HT1080 (cell line): ENCODE results near the gene HYDIN. TPM values are rescaled to one million over a fixed set of nuclear protein-coding genes. Genes with fewer than 3 reads are reported as not detected.

ENCODE experiments used
- DNase-seq: peaks from one replicate; pipeline ENCODE4 v3.0.0-alpha.2; 2015; ENCODE audit warnings: low read depth
- small RNA-seq: library from RNA; depleted of rRNA; stranded (forward); fragments of <200 nt; gene quantifications from one replicate; pipeline ENCODE3, GENCODE V24; 2014
- total RNA-seq: library from RNA; depleted of rRNA; stranded (reverse); fragments of >200 nt; shearing (Covaris generic); gene quantifications from 2 replicates; pipeline ENCODE4 v1.2.3, GENCODE V29; 2014; rRNA removed

Gene HYDIN
- total RNA-seq, 1 experiment from 2014 or later, result 0.03 TPM

DNA sequence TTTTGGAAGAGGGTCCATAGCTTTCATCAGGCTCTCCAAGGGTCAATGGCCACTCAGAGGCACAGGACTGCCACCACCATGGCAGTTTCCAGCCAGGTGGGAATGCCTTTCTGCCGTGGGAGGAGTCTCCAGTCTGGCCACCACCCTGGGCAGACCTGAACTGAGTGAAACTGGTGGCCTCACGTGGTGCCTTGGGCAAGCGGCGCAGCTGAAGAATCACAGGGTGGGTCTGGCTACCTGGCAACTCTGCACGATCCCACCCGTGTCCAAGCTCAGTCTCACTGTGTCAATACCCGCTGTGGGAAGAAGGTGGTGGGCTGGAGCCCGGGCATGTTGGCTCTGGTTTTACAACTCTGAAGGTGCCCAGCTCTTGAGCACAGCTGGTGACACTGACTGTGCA, 461.4 kb downstream of the HYDIN start:
- no peak for DNase-seq

DNA sequence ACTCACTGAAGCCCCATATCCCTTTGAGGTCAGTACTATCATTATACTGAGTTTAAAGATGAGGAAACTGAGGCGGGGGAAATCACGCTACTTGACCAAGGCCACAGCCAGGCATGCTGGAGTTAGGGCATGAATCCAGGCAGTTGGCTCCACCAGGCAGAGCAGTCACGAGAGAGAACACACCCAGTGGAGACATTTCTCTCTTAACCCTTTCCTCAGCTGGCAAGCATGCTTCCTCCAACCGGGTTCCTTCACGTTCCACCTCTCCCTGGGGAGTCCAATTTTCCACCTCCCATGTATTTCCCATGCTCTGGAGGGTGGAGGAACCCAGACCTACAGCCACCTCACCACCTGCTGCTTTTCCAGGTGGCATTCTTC, 462.3 kb downstream of the HYDIN start:
- DNase-seq, result no peak

DNA sequence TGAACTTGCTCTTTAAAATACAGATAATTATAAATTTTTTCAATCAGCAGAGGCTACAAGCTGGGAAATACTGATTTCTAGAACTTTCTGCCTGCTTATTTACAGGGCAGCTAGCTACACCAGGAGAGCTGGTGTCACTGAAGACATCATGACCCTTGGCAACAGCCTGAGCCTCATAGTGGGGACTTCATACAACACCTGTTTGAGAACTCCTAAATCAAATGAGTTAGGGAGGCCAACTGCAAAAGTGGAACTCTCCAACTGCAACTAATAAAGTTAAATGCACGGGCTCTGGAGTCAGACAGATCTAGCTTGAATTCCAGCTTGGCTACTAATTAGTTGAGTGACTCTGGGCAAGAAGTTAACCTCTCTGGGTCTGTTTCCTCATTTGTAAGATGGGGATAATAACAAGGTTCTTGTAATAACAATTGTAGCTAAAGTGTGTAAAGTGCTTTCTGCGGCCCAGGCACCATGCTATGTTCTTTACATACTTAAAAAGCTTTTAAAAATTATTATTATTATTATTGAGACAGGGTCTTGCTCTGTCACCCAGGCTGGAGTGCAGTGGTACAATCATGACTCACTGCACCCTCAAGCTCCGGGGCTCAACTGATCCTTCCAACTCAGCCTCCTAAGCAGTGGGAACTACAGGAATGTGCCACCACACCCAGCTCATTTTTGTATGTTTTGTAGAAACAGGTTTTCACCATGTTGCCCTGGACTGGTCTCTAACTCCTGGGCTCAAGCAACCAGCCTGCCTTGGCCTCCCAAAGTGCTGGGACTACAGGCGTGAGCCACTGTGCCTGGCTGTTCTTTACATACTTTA, 462.9 kb downstream of the HYDIN start:
- peak; percentile 53 for DNase-seq

DNA sequence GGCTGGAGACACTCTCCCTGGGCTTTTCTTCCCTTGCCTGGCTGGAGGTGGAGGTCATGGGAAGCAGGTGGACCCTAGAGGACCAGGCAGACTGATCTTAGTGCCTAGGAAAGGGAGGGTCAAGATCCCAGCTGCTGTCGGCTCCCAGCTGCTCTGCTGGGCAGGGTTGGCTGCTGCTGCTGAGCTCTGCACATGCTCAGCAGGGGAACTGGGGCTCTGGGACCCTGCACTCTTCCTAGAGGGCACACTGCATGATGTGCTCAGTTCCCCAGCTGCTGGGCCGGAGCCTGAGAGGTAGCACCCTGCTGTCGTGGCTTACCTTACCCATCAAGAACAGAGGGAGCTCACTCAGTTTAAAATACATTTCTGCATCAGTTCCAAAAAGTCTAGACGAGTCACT, 463.9 kb downstream of the HYDIN start:
- no peak for DNase-seq

DNA sequence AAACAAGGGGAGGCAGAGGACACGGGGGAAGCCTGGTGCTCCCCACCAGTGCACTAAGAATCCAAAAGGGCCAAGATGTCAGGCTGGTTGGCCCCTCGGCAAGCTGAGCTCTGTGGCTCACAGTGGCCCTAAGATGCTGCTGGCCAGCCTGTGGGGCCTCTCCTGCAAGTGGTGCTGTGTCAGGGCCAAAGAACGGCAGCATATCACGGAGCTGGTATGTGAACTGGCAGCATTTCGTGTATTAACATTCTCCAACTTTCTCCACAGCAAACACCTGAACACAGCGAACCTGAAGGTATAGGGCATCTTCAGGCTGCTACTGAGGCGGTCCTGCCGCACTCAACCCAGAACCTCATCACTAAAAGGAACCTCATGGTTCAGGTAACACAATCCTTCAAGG, 464.3 kb downstream of the HYDIN start:
- DNase-seq, result no peak

DNA sequence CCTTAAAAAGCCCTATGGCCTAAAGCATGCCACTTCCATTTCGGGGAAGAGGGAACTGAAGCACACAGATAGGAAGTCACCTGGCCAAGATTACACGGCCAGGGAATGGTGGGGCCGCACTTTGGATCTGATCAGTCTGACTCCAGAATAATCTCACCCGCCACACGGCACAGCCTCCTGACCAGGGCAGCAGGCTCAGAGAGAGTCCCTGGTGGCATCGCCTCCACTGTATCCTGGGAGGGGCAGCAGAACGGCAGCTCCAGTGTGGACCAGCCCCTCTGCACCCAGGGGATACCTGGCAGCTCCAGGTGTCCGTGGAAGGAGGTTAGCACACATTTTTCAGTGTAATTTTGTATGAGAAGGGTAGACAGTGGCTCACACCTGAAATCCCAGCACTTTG, 465.0 kb downstream of the HYDIN start:
- DNase-seq, result no peak

DNA sequence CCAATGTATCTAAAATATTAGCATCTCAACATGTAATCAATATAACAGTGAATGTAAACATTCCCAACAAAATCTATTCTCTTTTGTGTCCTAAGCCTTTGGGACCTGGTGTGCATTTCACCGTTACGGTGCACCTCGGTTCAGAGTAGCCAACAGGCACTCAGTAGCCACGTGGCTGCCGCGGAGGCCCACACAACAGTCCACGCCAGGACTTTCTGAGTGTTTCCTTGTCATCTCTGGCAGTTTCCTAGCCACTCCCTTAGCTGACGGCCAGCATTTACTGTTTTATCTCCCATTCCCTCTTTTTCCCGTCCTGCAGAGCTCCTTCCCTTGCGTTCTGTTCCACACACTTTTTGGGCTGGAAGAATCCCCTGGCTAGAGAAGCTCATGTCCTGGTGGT, 465.9 kb downstream of the HYDIN start:
- DNase-seq, result no peak

DNA sequence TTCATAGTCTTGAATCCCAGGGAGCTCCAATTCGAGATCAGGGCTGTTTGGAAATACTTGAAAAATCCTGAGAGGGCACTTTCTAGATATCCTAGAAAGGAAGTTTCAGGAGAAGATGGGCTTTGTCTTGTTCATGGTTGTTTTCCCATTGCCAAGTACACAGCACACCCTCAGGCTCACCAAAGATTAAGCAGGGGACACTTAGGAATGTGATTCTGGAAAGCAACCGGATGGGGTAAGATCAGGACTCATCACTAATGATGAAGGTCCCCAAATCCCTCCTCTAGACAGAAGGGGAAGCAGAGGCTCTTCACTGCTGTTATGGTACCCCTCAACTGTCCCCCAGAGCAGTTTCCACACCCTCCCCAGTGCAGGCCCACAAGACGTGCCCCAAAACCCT, 470.3 kb downstream of the HYDIN start:
- no peak for DNase-seq

DNA sequence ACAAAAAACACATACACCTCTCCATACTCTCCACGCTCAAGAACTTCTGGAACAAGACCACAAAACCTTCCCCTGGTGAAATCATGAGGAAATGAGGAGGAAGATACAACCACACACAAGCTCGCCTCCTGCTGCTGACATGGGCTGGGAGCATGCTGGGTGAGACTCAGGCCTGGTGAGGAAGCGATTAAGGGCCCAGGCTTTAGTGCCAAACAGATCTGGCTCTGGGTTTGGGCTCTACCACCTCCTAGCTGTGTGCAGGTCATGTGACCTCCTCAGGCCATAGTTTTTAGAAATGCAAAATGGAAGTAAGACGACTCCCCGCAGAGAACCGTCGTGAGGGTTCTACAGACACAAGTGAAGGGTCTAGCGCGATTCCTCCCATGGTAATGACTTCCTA, 470.9 kb downstream of the HYDIN start:
- no peak for DNase-seq

DNA sequence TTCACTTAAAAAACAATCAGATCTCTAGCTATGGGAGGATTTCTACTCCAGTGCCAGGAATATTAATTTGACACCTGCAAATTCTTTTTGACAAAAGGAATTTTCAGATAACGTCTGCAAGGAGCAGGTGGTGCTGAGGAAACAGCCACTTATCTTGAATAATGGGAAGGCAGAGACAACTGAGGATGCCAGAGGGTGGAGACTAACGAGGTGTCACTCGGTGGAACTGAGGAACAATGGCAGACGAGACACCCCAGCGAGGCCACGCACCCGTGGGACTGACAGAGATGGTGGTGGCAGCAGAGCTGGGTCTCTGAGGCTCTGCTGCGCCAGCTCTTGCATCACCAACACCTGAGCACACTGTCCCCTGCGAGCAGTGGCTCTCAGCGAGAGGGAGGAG, 471.7 kb downstream of the HYDIN start:
- no peak for DNase-seq

Small RNA genes within 50 kb of the gene (small RNA-seq; reads per million reads assigned to genes)
- not detected for gene RNU6ATAC25P

Other genes with a start within 250 kb of the HYDIN start
- 18.9 and 24.7 TPM in 2 replicates for gene CMTR2, start 58.7 kb upstream of the HYDIN start, total RNA-seq
- 5.4 and 6.9 TPM in 2 replicates for gene CALB2, start 128.0 kb upstream of the HYDIN start, total RNA-seq
- gene TLE7, start 211.3 kb upstream of the HYDIN start, total RNA-seq, result not detected in 2 replicates
- gene ZNF23, start 231.5 kb upstream of the HYDIN start, total RNA-seq, result 6.3 and 8.3 TPM in 2 replicates